Mucosa of descending colon (tissue), 3 donors: Measurements from ENCODE around the gene PTPRJ. TPM values are rescaled to one million over a fixed set of nuclear protein-coding genes. Genes with fewer than 3 reads are reported as not detected.

ENCODE experiments used
- ATAC-seq: fragments of 200-7000 bp; cut with Tn5 transposase; one replicate; pipeline ENCODE4 v1.9.1; 2020; ENCODE audit warnings: mild to moderate bottlenecking, moderate library complexity
- DNase-seq, 3 donors: peaks; one replicate each; pipeline ENCODE4 v3.0.0-alpha.2; 2020
- H3K36me3 ChIP-seq: fragments of 200-600 bp; one replicate; pipeline ENCODE4 v1.8.0; 2021; ENCODE audit warnings: low read depth, mild to moderate bottlenecking
- H3K4me1 ChIP-seq: fragments of 200-600 bp; one replicate; pipeline ENCODE4 v1.8.0; 2021; ENCODE audit warnings: low read depth, mild to moderate bottlenecking
- H3K4me3 ChIP-seq: fragments of 200-600 bp; one replicate; pipeline ENCODE4 v1.8.0; 2021; ENCODE audit warnings: mild to moderate bottlenecking
- H3K9me3 ChIP-seq: fragments of 200-600 bp; one replicate; pipeline ENCODE4 v1.8.0; 2021; ENCODE audit warnings: mild to moderate bottlenecking
- CTCF ChIP-seq: fragments of 200-600 bp; IDR thresholded peaks from one replicate; pipeline ENCODE4 v1.8.0; 2022; ENCODE audit warnings: antibody characterized with exemption, mild to moderate bottlenecking
- intact Hi-C, 2 donors: fragments of 100-400 bp; cut with DNase I in 1 of 2; cut with micrococcal nuclease in 1 of 2; formaldehyde crosslinking; loops; one replicate each; pipeline versions ENCODE4 v1.11.0 to v1.11.1; 2022; cut with DNase I, micrococcal nuclease
- total RNA-seq, 3 donors: library from RNA; stranded (reverse); fragmentation: NEBNext Ultra II Directional in 2 of 3; extraction: Animal tissue kit (Norgen Biotek cat#: 25700) in 2 of 3; gene quantifications; one replicate each; pipeline versions ENCODE4 v1.2.1 to v1.2.4, GENCODE V29; 2021 to 2023
- donor health status: DM: no; HTN: no; CAD: no; lungs with moderate emphysema.
- donor health status: DM: no; HTN: no; CAD: no.
- donor health status: DM: no; HTN: yes; CAD: no.

The PTPRJ gene
- total RNA-seq, 3 donors from 2014 or later, result 27.8 to 54.6 (median 44.0) TPM

DNA sequence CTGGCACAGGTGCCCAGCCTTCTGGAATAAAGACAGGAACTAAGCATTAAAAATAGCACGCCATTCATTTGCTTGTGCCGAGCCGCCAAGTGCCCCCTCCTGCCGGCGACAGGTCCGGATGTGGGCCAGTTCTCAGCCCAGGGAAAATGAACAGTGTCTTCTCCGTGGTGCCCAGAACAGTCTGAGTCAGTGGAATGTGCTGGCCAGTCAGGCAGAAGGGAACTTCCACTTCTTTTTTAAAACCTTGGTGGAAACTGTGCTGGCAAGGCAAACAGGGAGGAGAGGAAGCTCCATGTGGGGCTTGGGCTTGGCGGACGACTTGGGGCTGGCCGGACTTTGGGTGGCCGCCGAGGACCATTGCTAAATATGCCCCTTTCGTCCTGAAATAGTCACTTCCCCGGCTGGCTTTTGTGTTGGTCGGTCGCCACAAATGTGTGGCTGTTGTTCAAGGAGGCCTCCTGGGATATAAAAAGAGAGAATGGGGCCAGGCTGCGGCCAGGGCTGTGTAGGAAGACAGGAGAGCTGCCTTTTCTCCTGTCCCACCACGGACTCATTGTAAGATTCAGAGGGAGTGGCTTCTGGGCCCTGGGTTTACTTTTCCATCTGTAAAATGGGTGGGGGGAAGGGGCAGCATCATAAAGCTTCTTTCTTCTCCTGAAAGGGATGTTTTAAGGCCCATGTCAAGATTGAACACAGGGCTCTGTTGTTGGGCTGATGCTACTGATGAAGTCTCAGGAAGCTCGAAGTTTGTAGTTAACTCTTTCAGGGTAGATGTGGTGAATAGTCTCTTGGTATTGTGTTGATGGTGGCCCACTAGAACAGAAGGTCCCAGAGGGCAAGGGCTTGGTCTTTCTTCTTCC, 101.0 kb downstream of the PTPRJ start:
- TF ChIP-seq CTCF, result no peak
- ATAC-seq (peak; percentile 65), DNase-seq (peak in 1 of 3 donors; percentile 66)
- Histone ChIP-seq H3K36me3 (no peaks in the 10 kb centered on the region), H3K4me1 (no peaks in the 10 kb centered on the region), H3K9me3 (no peaks in the 10 kb centered on the region), H3K4me3 (no peak overlapping the region)
- intact Hi-C loops, result no loop called here

DNA sequence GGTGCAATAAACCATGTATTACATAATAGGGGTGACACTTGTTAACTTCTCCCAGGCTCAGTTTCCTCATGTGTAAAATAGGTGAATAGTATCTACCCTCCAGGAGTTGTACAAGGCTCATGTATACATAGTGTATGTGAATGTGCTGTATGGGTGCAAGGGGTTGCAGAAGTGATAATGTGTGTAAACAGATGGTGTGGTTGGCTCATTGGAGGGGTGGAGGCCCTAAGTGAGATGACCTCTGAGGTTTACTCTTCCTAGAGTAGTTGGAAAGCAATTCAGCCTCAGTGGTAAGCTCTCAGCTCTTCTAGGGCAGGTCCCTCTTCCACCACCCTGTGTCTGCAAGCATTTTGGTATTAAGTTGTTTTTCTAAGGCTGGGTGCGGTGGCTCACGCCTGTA, 102.4 kb downstream of the PTPRJ start:
- intact Hi-C loops, result no loop called here
- Histone ChIP-seq H3K9me3 (no peaks in the 10 kb centered on the region), H3K4me3 (no peak overlapping the region), H3K4me1 (peaks cover under 1% of the 10 kb centered on the region), H3K36me3 (no peaks in the 10 kb centered on the region)
- no peak for TF ChIP-seq CTCF
- DNase-seq, result no peak
- peak; percentile 18 for ATAC-seq

GRCh38 chr11:48083421-48083820, 103.1 kb downstream of the PTPRJ start:
- Histone ChIP-seq H3K36me3 (no peaks in the 10 kb centered on the region), H3K4me1 (peaks cover 7% of the 10 kb centered on the region), H3K9me3 (no peaks in the 10 kb centered on the region), H3K4me3 (no peak overlapping the region)
- no peak for DNase-seq
- no peak for ATAC-seq
- no peak for TF ChIP-seq CTCF
- intact Hi-C loops, result no loop called here

- H3K9me3 ChIP-seq, result no peaks in the 10 kb centered on the region
- H3K36me3 ChIP-seq, result no peaks in the 10 kb centered on the region
- intact Hi-C loops, result no loop called here
- DNase-seq (no peak), ATAC-seq (no peak)
- TF ChIP-seq CTCF, result no peak
- H3K4me3 ChIP-seq, result no peak overlapping the region
- H3K4me1 ChIP-seq, result peaks cover 12% of the 10 kb centered on the region
Measured at GRCh38 chr11:48085688-48086087, 105.3 kb downstream of the PTPRJ start.

GRCh38 chr11:48087422-48087821, 107.1 kb downstream of the PTPRJ start:
- no peak for TF ChIP-seq CTCF
- intact Hi-C loops, result no loop called here
- H3K4me1 ChIP-seq, result peaks cover 16% of the 10 kb centered on the region

More at GRCh38 chr11:48087422-48087821, 107.1 kb downstream of the PTPRJ start:
- Histone ChIP-seq H3K9me3 (no peaks in the 10 kb centered on the region), H3K4me3 (no peak overlapping the region), H3K36me3 (no peaks in the 10 kb centered on the region)
- no peak for DNase-seq
- no peak for ATAC-seq
